ACHN (cell line): ENCODE results near the gene ISLR2.

Experiments
- DNase-seq: peaks from one replicate; pipeline ENCODE4 v3.0.0-alpha.2; 2015
- in situ Hi-C: cut with HindIII; loops from 2 replicates; pipeline ENCODE4 v1.10.0; 2017; ENCODE audit warnings: low sequenced_read_pairs, low pct_ligation_motif_present, low pct_unique_long_range_greater_than_20kb

ISLR2 gene

GRCh38 chr15:74127255-74127953 is 3.0 kb upstream of the ISLR2 start:
- peak; percentile 74 for DNase-seq
- in situ Hi-C loops: no loop called here

- in situ Hi-C loops: no loop called here
- DNase-seq: peak; percentile 16
Observed at GRCh38 chr15:74127954-74128784, 2.2 kb upstream of the ISLR2 start.

- in situ Hi-C loops: no loop called here
- DNase-seq: no peak
Observed at GRCh38 chr15:74128785-74129585, 1.4 kb upstream of the ISLR2 start.

DNA sequence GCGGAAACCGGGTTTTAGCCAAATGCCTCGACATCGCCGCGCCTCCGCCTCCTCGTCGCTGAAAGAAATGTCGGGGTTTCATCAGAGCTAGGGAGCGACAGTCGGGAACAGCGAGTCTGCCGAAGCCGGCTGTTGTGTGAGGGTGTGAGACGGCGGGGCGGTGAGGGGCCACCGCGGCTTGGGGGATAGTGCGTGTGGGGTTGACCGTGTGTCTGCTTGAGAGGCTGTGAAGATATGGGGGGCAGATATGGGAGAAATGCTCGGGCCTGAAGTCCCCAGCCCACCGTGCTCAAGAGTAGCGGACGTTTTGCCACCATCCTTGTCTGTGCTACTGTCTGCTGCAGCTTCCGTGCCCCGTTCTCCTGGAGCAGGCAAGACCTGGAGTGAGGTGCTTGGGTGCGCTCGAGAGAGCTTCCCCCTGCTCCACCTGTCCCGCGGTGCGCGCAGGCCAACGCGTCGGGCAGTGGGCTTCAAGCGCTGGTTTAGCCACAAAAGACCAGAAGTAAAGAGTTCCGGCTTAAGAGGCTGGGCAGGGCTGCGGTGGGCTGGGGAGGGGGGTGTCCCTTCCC is 716 bp upstream of the ISLR2 start:
- no peak for DNase-seq
- in situ Hi-C loops: no loop called here

DNA sequence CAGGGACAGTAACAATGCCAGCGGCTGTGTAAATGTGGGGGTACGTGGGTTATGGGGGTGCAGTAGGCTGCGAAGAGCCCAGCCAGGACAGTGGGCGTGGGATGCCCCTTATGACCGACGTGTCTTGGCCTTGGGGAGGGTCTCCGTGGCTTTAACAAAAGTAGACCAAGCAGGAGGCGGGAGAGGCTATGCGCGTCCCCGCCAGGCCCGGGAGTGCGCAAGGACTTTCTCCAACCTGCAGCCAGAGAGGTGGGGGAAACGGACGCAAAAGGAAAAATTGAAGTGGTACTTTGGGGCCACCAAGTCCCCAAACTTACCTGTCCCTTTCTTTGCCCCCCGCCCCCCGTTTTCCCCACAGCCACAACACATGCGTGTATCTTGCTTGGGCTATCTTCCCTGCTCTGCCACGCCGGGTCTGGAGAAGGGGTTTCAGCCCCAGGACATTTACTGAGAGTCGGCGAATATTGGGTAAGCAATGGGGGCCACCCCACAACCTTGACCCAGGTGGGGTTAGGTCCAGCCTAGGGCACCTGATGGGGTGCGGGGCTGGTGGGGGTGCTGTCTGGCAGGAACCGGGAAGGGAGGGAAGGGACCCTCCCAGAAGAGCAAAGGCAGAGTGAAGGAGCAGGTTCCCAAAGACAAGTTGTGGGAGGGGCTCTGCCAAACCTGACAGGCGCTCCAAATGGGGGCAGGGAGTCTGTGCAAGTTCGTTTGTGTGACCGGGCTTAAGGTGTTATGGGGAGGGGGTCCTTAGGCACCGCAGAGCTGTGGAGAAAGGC is 652 bp downstream of the ISLR2 start:
- DNase-seq: no peak
- in situ Hi-C loops: no loop called here

- no peak for DNase-seq
- in situ Hi-C loops: no loop called here
Observed at GRCh38 chr15:74131628-74132413, 1.4 kb downstream of the ISLR2 start.

DNA sequence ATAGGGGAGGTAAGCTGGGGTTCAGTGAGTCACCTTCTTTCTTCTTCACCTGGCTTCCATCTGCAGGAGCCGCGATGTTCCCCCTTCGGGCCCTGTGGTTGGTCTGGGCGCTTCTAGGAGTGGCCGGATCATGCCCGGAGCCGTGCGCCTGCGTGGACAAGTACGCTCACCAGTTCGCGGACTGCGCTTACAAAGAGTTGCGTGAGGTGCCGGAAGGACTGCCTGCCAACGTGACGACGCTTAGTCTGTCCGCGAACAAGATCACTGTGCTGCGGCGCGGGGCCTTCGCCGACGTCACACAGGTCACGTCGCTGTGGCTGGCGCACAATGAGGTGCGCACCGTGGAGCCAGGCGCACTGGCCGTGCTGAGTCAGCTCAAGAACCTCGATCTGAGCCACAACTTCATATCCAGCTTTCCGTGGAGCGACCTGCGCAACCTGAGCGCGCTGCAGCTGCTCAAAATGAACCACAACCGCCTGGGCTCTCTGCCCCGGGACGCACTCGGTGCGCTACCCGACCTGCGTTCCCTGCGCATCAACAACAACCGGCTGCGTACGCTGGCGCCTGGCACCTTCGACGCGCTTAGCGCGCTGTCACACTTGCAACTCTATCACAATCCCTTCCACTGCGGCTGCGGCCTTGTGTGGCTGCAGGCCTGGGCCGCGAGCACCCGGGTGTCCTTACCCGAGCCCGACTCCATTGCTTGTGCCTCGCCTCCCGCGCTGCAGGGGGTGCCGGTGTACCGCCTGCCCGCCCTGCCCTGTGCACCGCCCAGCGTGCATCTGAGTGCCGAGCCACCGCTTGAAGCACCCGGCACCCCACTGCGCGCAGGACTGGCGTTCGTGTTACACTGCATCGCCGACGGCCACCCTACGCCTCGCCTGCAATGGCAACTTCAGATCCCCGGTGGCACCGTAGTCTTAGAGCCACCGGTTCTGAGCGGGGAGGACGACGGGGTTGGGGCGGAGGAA is 2.6 kb downstream of the ISLR2 start:
- in situ Hi-C loops: no loop called here
- no peak for DNase-seq

- no peak for DNase-seq
- in situ Hi-C loops: no loop called here
Observed at GRCh38 chr15:74133694-74134386, 3.5 kb downstream of the ISLR2 start.

DNA sequence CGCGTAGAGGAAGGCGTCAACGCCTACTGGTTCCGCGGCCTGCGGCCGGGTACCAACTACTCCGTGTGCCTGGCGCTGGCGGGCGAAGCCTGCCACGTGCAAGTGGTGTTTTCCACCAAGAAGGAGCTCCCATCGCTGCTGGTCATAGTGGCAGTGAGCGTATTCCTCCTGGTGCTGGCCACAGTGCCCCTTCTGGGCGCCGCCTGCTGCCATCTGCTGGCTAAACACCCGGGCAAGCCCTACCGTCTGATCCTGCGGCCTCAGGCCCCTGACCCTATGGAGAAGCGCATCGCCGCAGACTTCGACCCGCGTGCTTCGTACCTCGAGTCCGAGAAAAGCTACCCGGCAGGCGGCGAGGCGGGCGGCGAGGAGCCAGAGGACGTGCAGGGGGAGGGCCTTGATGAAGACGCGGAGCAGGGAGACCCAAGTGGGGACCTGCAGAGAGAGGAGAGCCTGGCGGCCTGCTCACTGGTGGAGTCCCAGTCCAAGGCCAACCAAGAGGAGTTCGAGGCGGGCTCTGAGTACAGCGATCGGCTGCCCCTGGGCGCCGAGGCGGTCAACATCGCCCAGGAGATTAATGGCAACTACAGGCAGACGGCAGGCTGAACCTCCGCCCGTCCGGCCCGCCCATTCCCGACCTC is 4.1 kb downstream of the ISLR2 start:
- DNase-seq: peak; percentile 22
- in situ Hi-C loops: no loop called here

GRCh38 chr15:74135041-74135565 is 4.7 kb downstream of the ISLR2 start:
- no peak for DNase-seq
- in situ Hi-C loops: no loop called here

- no peak for DNase-seq
- in situ Hi-C loops: no loop called here
Observed at GRCh38 chr15:74136540-74136813, 6.1 kb downstream of the ISLR2 start.

DNA sequence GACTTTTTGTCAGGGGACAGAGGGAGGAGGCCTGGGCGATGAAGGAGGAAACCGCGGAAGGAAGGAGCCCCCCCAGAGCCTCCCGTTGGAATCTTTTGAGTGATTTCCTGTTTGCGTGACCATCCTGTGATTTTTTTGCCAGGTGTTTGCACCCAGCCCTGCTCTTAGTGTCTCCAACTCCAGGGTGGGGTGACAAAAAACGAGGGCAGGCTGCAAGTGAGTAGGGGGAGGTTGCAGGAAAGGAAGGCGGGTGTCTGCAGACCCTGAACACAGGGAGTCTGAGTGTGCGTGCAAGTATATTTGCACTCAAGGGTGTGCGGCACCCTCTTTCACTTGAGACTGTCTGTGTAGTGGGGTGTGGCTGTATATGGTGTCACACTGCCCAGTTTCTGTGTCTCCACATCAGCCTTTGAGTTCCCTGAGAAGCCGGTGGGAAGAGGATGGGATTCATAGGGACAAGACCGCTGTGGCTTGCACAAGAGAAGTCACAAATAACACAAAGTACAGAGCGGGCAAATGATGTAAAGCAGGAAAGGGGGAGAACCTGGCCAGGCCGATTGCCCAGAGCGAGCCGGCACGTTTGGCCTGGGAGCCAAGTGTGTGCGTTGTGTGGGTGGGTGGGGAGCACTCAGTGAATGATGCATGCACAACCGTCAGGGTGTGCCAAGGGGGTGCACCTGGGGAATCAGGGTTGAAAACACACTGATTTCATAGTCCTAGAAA is 6.6 kb downstream of the ISLR2 start:
- in situ Hi-C loops: no loop called here

DNA sequence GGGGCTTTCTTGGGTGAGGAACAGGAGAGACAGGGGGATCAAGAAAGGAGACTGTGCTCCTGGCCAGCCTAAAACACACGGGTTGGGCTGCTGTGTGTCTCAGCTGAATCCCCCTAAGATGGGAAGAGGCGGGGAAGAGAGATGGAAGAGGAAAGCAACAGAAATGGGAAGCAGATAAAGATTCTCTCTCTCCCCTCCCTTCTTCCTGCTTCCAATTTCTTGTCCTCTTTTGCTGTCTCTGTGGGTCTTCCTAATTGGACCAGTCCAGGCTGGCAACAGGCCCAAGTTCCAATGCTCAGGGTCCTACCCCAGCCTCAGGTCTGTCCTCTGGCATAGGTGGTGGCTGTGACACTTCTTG is 7.1 kb downstream of the ISLR2 start:
- in situ Hi-C loops: no loop called here
- no peak for DNase-seq

More for the DNA sequence above, 6.6 kb downstream of the ISLR2 start:
- DNase-seq: no peak

- in situ Hi-C loops: no loop called here
- DNase-seq: no peak
Observed at GRCh38 chr15:74138642-74139041, 8.3 kb downstream of the ISLR2 start.

DNA sequence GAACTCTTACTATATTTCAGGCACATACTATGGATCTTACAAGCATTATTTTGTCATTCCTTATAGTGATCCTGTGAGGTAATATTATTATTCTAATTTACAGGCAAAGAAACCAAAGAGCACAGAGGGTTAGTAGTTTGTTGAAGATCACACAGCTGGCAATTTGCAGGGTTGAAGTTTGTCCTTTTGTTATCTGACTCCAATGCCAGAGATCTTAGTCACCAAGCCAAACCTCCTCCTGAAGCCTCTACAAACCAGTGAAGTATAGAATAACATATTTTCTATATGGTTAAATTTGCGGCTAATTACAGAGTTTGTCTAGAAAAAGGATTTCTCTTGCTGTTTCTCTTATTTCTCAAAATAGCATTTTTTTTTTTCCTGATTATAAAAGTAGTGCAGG is 11.2 kb downstream of the ISLR2 start:
- no peak for DNase-seq
- in situ Hi-C loops: no loop called here
